ENCODE measurements around the gene SAMD9L. TPM values are rescaled to one million over a fixed set of nuclear protein-coding genes. Genes with fewer than 3 reads are reported as not detected.
"Not testable (repeated sequence)": the region's sequence is repeated elsewhere in the genome, so short reads cannot be mapped to it uniquely, and the experiment has no call there.

Gene SAMD9L
- total and polyA plus RNA-seq, 7 donors, result 2.4 to 19.0 (median 6.4) TPM

GRCh38 chr7:93133005-93133404 is 15.2 kb downstream of the SAMD9L start:
- H3K36me3 ChIP-seq, result peaks cover 3 to 23% (median 10%) of the 10 kb centered on the region in 4 donors
- no peak for DNase-seq
- no peak for TF ChIP-seq POLR2A (IDR thresholded peaks at IDR 0.05)
- TF ChIP-seq POLR2AphosphoS5 (IDR thresholded peaks at IDR 0.05), result no peak
- TF ChIP-seq EP300 (IDR thresholded peaks at IDR 0.05), result no peak
- TF ChIP-seq CTCF (IDR thresholded peaks at IDR 0.05), result no peak
- H3K4me1 ChIP-seq, result no peaks in the 10 kb centered on the region
- no peak overlapping the region for H3K4me3 ChIP-seq
- intact Hi-C loops (cut with DNase I), result no loop called here
- peaks cover 0 to 28% (median 17%) of the 10 kb centered on the region in 4 donors for H3K9me3 ChIP-seq
- 98% methylated on average over 1 of the region's 1 CpG for WGBS, 2 donors
- no peak overlapping the region for H3K27ac ChIP-seq
- H3K27me3 ChIP-seq, result no peaks in the 10 kb centered on the region

GRCh38 chr7:93132216-93132615 is 16.0 kb downstream of the SAMD9L start:
- H3K27me3 ChIP-seq, result no peaks in the 10 kb centered on the region
- TF ChIP-seq POLR2AphosphoS5 (IDR thresholded peaks at IDR 0.05) (no peak), POLR2A (IDR thresholded peaks at IDR 0.05) (no peak), CTCF (IDR thresholded peaks at IDR 0.05) (no peak), EP300 (IDR thresholded peaks at IDR 0.05) (no peak)
- WGBS, 2 donors, result 95 to 97% methylated on average over 3 of the region's 3 CpGs
- peaks cover 0 to 28% (median 17%) of the 10 kb centered on the region in 4 donors for H3K9me3 ChIP-seq
- H3K36me3 ChIP-seq, result peaks cover 3 to 19% (median 10%) of the 10 kb centered on the region in 4 donors
- no peak for DNase-seq
- intact Hi-C loops (cut with DNase I), result no loop called here
- H3K4me3 ChIP-seq, result no peak overlapping the region
- no peaks in the 10 kb centered on the region for H3K4me1 ChIP-seq
- no peak overlapping the region for H3K27ac ChIP-seq

- 96 to 97% methylated on average over 1 of the region's 1 CpG for WGBS, 2 donors
- H3K4me1 ChIP-seq; H3K36me3 ChIP-seq; intact Hi-C loops (cut with DNase I); H3K27ac ChIP-seq; H3K4me3 ChIP-seq; H3K9me3 ChIP-seq; H3K27me3 ChIP-seq; DNase-seq: not testable (repeated sequence)
Measured at GRCh38 chr7:93126954-93127353, 21.2 kb downstream of the SAMD9L start.

GRCh38 chr7:93123532-93123931 is 24.7 kb downstream of the SAMD9L start:
- H3K4me3 ChIP-seq; H3K4me1 ChIP-seq; DNase-seq; H3K36me3 ChIP-seq; intact Hi-C loops (cut with DNase I); H3K27ac ChIP-seq; H3K27me3 ChIP-seq; H3K9me3 ChIP-seq: not testable (repeated sequence)
- 94 to 97% methylated on average over 3 of the region's 3 CpGs for WGBS, 2 donors

- intact Hi-C loops (cut with DNase I), result no loop called here
- no peaks in the 10 kb centered on the region for H3K36me3 ChIP-seq
- H3K27me3 ChIP-seq, result no peaks in the 10 kb centered on the region
- no peak for DNase-seq
- H3K9me3 ChIP-seq, result no peaks in the 10 kb centered on the region
- H3K4me1 ChIP-seq, result peaks cover 0 to 24% (median 4%) of the 10 kb centered on the region in 4 donors
- H3K4me3 ChIP-seq, result no peak overlapping the region
- TF ChIP-seq EP300 (IDR thresholded peaks at IDR 0.05) (no peak), POLR2A (IDR thresholded peaks at IDR 0.05) (no peak), POLR2AphosphoS5 (IDR thresholded peaks at IDR 0.05) (no peak), CTCF (IDR thresholded peaks at IDR 0.05) (no peak)
- H3K27ac ChIP-seq, result no peak overlapping the region
- WGBS, 2 donors, result 82 to 91% methylated on average over 12 of the region's 12 CpGs
Measured at GRCh38 chr7:93120592-93121549, 27.3 kb downstream of the SAMD9L start.

Measured in sigmoid colon (tissue), 7 donors.